Stimulated activated naive CD8-positive, alpha-beta T cell treated with anti-CD3 and anti-CD28 coated beads, Interleukin-15, Interleukin-2, amounts not matched to agents 100 U/mL and 50 U/mL, for 24 hours (primary cell): Measurements from ENCODE around the gene GABRP.
A peak's percentile ranks its signal among the peaks of the same experiment; 100 is the strongest.
"Not testable (repeated sequence)": the region's sequence is repeated elsewhere in the genome, so short reads cannot be mapped to it uniquely, and the experiment has no call there.

Source experiments
- ATAC-seq: fragments of 150-1000 bp; cut with Tn5 transposase; one replicate; pipeline ENCODE4 v1.10.0; 2021
- DNase-seq: peaks from one replicate; pipeline ENCODE4 v3.0.0; 2021

Gene GABRP

GRCh38 chr5:170755679-170756456 is 27.7 kb upstream of the GABRP start:
- no peak for ATAC-seq
- no peak for DNase-seq

- DNase-seq (no peak), ATAC-seq (no peak)
Measured at GRCh38 chr5:170756691-170757090, 26.8 kb upstream of the GABRP start.

GRCh38 chr5:170757182-170757601 is 26.3 kb upstream of the GABRP start:
- no peak for DNase-seq

GRCh38 chr5:170757669-170758068 is 25.9 kb upstream of the GABRP start:
- DNase-seq (no peak), ATAC-seq (no peak)

More at GRCh38 chr5:170757182-170757601, 26.3 kb upstream of the GABRP start:
- ATAC-seq, result no peak

GRCh38 chr5:170758481-170758880 is 25.0 kb upstream of the GABRP start:
- ATAC-seq, result no peak
- no peak for DNase-seq

GRCh38 chr5:170760113-170760512 is 23.4 kb upstream of the GABRP start:
- DNase-seq (no peak), ATAC-seq (no peak)

- DNase-seq (no peak), ATAC-seq (no peak)
Measured at GRCh38 chr5:170761048-170761707, 22.3 kb upstream of the GABRP start.

GRCh38 chr5:170761708-170762066 is 21.8 kb upstream of the GABRP start:
- no peak for ATAC-seq
- DNase-seq, result no peak

GRCh38 chr5:170762298-170762697 is 21.2 kb upstream of the GABRP start:
- DNase-seq, ATAC-seq: not testable (repeated sequence)

- not testable (repeated sequence) for ATAC-seq, DNase-seq
Measured at GRCh38 chr5:170765868-170766267, 17.7 kb upstream of the GABRP start.

GRCh38 chr5:170769246-170769645 is 14.3 kb upstream of the GABRP start:
- no peak for ATAC-seq
- no peak for DNase-seq

- no peak for ATAC-seq
- no peak for DNase-seq
Measured at GRCh38 chr5:170769898-170770416, 13.6 kb upstream of the GABRP start.

GRCh38 chr5:170771496-170771895 is 12.0 kb upstream of the GABRP start:
- no peak for ATAC-seq
- no peak for DNase-seq

- ATAC-seq, result no peak
- DNase-seq, result no peak
Measured at GRCh38 chr5:170773024-170773985, 10.2 kb upstream of the GABRP start.

GRCh38 chr5:170774831-170775230 is 8.7 kb upstream of the GABRP start:
- no peak for ATAC-seq
- no peak for DNase-seq

- ATAC-seq, result no peak
- no peak for DNase-seq
Measured at GRCh38 chr5:170781946-170782345, 1.6 kb upstream of the GABRP start.

GRCh38 chr5:170782438-170782837 is 1.1 kb upstream of the GABRP start:
- ATAC-seq (no peak), DNase-seq (no peak)

- no peak for ATAC-seq
- DNase-seq, result no peak
Measured at GRCh38 chr5:170785416-170785815, 1.9 kb downstream of the GABRP start.

- ATAC-seq (no peak), DNase-seq (no peak)
Measured at GRCh38 chr5:170787216-170787615, 3.7 kb downstream of the GABRP start.

GRCh38 chr5:170788626-170789304 is 5.2 kb downstream of the GABRP start:
- ATAC-seq, result no peak

GRCh38 chr5:170791325-170791954 is 7.9 kb downstream of the GABRP start:
- peak; percentile 19 for DNase-seq
- no peak for ATAC-seq

More at GRCh38 chr5:170788626-170789304, 5.2 kb downstream of the GABRP start:
- no peak for DNase-seq
